WTC11 (cell line): Measurements from ENCODE around the gene FNIP2. TPM values are rescaled to one million over a fixed set of nuclear protein-coding genes. Genes with fewer than 3 reads are reported as not detected.

Experiments
- ATAC-seq: fragments of 200-7000 bp; cut with Tn5 transposase; 2 replicates; pipeline ENCODE4 v1.10.0; 2021; ENCODE audit warnings: mild to moderate bottlenecking, moderate library complexity
- CTCF ChIA-PET: fragments of 300-600 bp; sonication (Branson Sonifier 250); formaldehyde crosslinking; loops from one replicate; lab custom pipeline; 2021; ENCODE audit warnings: antibody characterized with exemption; lab: Charles Lee
- POLR2A ChIA-PET: fragments of 350-600 bp; sonication (Branson Sonifier 250); formaldehyde crosslinking; loops from one replicate; lab custom pipeline; 2021; ENCODE audit warnings: antibody characterized with exemption; lab: Charles Lee
- DNase-seq: peaks from one replicate; pipeline ENCODE4 v3.0.0; 2021; ENCODE audit warnings: low spot score
- H3K27ac Mint-ChIP-seq: 2 replicates; pipeline ENCODE4 v1.8.0; 2021; ENCODE audit warnings: mixed read lengths
- H3K27me3 Mint-ChIP-seq: 2 replicates; pipeline ENCODE4 v1.8.0; 2021; ENCODE audit warnings: low read depth, mild to moderate bottlenecking, moderate library complexity, mixed read lengths
- H3K36me3 Mint-ChIP-seq: 2 replicates; pipeline ENCODE4 v1.8.0; 2021; ENCODE audit warnings: mixed read lengths
- H3K4me1 Mint-ChIP-seq: 2 replicates; pipeline ENCODE4 v1.8.0; 2022; ENCODE audit warnings: mixed read lengths
- H3K4me3 Mint-ChIP-seq: 2 replicates; pipeline ENCODE4 v1.8.0; 2021; ENCODE audit warnings: mild to moderate bottlenecking, moderate library complexity, mixed read lengths
- H3K9me3 Mint-ChIP-seq: 2 replicates; pipeline ENCODE4 v1.8.0; 2021; ENCODE audit warnings: mixed read lengths
- ATF1 ChIP-seq: sonication (generic); formaldehyde crosslinking; IDR thresholded peaks from 2 replicates; pipeline ENCODE4 v1.8.1; 2023; ENCODE audit warnings: mild to moderate bottlenecking, moderate library complexity, missing genetic modification reagents
- ELF4 ChIP-seq: sonication (generic); formaldehyde crosslinking; IDR thresholded peaks from 2 replicates; pipeline ENCODE4 v1.8.1; 2022; ENCODE audit warnings: low read depth, mild to moderate bottlenecking, moderate library complexity, missing genetic modification reagents
- IRF2 ChIP-seq: sonication (generic); formaldehyde crosslinking; IDR thresholded peaks from 2 replicates; pipeline ENCODE4 v1.8.0; 2022; ENCODE audit warnings: low read depth, missing genetic modification reagents, borderline replicate concordance
- MYBL2 ChIP-seq: sonication (generic); formaldehyde crosslinking; IDR thresholded peaks from 2 replicates; pipeline ENCODE4 v1.8.1; 2023; ENCODE audit warnings: mild to moderate bottlenecking, moderate library complexity, missing genetic modification reagents
- NFATC4 ChIP-seq: fragments of 250-450 bp; sonication (Bioruptor Pico); IDR thresholded peaks from 2 replicates; pipeline ENCODE4 v1.9.0; 2021; ENCODE audit warnings: mild to moderate bottlenecking
- SMAD3 ChIP-seq: sonication (generic); formaldehyde crosslinking; IDR thresholded peaks from 2 replicates; pipeline ENCODE4 v1.8.0; 2022; ENCODE audit warnings: missing genetic modification reagents, mild to moderate bottlenecking, borderline replicate concordance
- SOX15 ChIP-seq: fragments of 250-450 bp; sonication (Bioruptor Pico); IDR thresholded peaks from 2 replicates; pipeline ENCODE4 v1.9.0; 2021; ENCODE audit warnings: mild to moderate bottlenecking
- ZBTB21 ChIP-seq: sonication (generic); formaldehyde crosslinking; IDR thresholded peaks from 2 replicates; pipeline ENCODE4 v1.8.1; 2023; ENCODE audit warnings: mild to moderate bottlenecking, missing genetic modification reagents, borderline replicate concordance
- total RNA-seq: library from RNA; stranded (reverse); gene quantifications from 3 replicates; pipeline ENCODE4 v1.2.3, GENCODE V29; 2021
- TF ChIP-seq, protein P1 (sequence below): sonication (generic); formaldehyde crosslinking; IDR thresholded peaks from 2 replicates; pipeline ENCODE4 v1.8.0; 2022; ENCODE audit warnings: mild to moderate bottlenecking, missing genetic modification reagents
- TF ChIP-seq, protein P2 (sequence below): fragments of 250-450 bp; sonication (Bioruptor Pico); IDR thresholded peaks from 2 replicates; pipeline ENCODE4 v1.9.0; 2021; ENCODE audit warnings: mild to moderate bottlenecking, borderline replicate concordance
- TF ChIP-seq, protein P3 (sequence below): sonication (generic); formaldehyde crosslinking; conservative IDR thresholded peaks from 2 replicates; pipeline ENCODE4 v1.8.1; 2023; ENCODE audit warnings: mild to moderate bottlenecking, low read depth, missing genetic modification reagents, moderate library complexity
- TF ChIP-seq, protein P4 (sequence below): fragments of 250-450 bp; sonication (Bioruptor Pico); IDR thresholded peaks from 2 replicates; pipeline ENCODE4 v1.8.0; 2021; ENCODE audit warnings: mild to moderate bottlenecking
- TF ChIP-seq, protein P5 (sequence below): fragments of 250-450 bp; sonication (Bioruptor Pico); IDR thresholded peaks from 2 replicates; pipeline ENCODE4 v1.9.0; 2021; ENCODE audit warnings: moderate library complexity, mild to moderate bottlenecking, inconsistent platforms, borderline replicate concordance
- TF ChIP-seq, protein P6 (sequence below): sonication (generic); formaldehyde crosslinking; IDR thresholded peaks from 2 replicates; pipeline ENCODE4 v1.8.1; 2023; ENCODE audit warnings: mild to moderate bottlenecking, missing genetic modification reagents
- TF ChIP-seq, protein P7 (sequence below): sonication (generic); formaldehyde crosslinking; IDR thresholded peaks from 2 replicates; pipeline ENCODE4 v1.8.1; 2022; ENCODE audit warnings: mild to moderate bottlenecking, missing genetic modification reagents, moderate library complexity, borderline replicate concordance
- TF ChIP-seq, protein P8 (sequence below): sonication (generic); formaldehyde crosslinking; IDR thresholded peaks from 2 replicates; pipeline ENCODE4 v1.8.1; 2022; ENCODE audit warnings: low read depth, mild to moderate bottlenecking, moderate library complexity, missing genetic modification reagents, borderline replicate concordance
- TF ChIP-seq, protein P9 (sequence below): fragments of 250-450 bp; sonication (Bioruptor Pico); IDR thresholded peaks from 2 replicates; pipeline ENCODE4 v1.9.0; 2021; ENCODE audit warnings: mild to moderate bottlenecking

The FNIP2 gene
- total RNA-seq, 1 experiment from 2014 or later, result 8.6 TPM

DNA sequence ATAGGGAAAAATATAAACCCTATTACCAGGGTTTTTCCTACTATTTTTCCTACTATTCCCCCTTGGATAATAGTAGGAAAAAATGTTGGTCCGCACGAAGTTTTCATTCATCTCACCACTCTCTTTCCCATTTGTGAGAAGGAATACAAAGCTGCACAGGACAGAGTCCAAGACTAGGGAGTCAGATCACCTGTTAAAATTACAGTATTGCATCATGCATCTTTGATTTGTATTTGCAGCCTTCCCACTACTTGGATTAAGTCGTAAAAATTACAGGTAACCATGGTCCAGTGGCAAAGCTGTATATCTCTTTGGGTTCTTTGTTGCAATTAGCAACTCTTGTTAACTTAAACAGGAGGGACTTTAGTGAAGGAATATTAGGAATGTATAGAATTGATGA is 121.5 kb downstream of the FNIP2 start (continued):
- no peak for TF ChIP-seq SMAD3 (CRISPR knock-in tag)
- TF ChIP-seq, protein P1, sequence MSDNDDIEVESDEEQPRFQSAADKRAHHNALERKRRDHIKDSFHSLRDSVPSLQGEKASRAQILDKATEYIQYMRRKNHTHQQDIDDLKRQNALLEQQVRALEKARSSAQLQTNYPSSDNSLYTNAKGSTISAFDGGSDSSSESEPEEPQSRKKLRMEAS, result no peak
- TF ChIP-seq, protein P2, sequence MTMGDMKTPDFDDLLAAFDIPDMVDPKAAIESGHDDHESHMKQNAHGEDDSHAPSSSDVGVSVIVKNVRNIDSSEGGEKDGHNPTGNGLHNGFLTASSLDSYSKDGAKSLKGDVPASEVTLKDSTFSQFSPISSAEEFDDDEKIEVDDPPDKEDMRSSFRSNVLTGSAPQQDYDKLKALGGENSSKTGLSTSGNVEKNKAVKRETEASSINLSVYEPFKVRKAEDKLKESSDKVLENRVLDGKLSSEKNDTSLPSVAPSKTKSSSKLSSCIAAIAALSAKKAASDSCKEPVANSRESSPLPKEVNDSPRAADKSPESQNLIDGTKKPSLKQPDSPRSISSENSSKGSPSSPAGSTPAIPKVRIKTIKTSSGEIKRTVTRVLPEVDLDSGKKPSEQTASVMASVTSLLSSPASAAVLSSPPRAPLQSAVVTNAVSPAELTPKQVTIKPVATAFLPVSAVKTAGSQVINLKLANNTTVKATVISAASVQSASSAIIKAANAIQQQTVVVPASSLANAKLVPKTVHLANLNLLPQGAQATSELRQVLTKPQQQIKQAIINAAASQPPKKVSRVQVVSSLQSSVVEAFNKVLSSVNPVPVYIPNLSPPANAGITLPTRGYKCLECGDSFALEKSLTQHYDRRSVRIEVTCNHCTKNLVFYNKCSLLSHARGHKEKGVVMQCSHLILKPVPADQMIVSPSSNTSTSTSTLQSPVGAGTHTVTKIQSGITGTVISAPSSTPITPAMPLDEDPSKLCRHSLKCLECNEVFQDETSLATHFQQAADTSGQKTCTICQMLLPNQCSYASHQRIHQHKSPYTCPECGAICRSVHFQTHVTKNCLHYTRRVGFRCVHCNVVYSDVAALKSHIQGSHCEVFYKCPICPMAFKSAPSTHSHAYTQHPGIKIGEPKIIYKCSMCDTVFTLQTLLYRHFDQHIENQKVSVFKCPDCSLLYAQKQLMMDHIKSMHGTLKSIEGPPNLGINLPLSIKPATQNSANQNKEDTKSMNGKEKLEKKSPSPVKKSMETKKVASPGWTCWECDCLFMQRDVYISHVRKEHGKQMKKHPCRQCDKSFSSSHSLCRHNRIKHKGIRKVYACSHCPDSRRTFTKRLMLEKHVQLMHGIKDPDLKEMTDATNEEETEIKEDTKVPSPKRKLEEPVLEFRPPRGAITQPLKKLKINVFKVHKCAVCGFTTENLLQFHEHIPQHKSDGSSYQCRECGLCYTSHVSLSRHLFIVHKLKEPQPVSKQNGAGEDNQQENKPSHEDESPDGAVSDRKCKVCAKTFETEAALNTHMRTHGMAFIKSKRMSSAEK (CRISPR knock-in tag), result no peak
- TF ChIP-seq, protein P3, sequence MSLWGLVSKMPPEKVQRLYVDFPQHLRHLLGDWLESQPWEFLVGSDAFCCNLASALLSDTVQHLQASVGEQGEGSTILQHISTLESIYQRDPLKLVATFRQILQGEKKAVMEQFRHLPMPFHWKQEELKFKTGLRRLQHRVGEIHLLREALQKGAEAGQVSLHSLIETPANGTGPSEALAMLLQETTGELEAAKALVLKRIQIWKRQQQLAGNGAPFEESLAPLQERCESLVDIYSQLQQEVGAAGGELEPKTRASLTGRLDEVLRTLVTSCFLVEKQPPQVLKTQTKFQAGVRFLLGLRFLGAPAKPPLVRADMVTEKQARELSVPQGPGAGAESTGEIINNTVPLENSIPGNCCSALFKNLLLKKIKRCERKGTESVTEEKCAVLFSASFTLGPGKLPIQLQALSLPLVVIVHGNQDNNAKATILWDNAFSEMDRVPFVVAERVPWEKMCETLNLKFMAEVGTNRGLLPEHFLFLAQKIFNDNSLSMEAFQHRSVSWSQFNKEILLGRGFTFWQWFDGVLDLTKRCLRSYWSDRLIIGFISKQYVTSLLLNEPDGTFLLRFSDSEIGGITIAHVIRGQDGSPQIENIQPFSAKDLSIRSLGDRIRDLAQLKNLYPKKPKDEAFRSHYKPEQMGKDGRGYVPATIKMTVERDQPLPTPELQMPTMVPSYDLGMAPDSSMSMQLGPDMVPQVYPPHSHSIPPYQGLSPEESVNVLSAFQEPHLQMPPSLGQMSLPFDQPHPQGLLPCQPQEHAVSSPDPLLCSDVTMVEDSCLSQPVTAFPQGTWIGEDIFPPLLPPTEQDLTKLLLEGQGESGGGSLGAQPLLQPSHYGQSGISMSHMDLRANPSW (CRISPR knock-in tag), result no peak
- TF ChIP-seq IRF2, result no peak
- TF ChIP-seq, protein P4, sequence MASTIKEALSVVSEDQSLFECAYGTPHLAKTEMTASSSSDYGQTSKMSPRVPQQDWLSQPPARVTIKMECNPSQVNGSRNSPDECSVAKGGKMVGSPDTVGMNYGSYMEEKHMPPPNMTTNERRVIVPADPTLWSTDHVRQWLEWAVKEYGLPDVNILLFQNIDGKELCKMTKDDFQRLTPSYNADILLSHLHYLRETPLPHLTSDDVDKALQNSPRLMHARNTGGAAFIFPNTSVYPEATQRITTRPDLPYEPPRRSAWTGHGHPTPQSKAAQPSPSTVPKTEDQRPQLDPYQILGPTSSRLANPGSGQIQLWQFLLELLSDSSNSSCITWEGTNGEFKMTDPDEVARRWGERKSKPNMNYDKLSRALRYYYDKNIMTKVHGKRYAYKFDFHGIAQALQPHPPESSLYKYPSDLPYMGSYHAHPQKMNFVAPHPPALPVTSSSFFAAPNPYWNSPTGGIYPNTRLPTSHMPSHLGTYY (CRISPR knock-in tag), result no peak
- TF ChIP-seq ZBTB21 (CRISPR knock-in tag), result no peak

DNA sequence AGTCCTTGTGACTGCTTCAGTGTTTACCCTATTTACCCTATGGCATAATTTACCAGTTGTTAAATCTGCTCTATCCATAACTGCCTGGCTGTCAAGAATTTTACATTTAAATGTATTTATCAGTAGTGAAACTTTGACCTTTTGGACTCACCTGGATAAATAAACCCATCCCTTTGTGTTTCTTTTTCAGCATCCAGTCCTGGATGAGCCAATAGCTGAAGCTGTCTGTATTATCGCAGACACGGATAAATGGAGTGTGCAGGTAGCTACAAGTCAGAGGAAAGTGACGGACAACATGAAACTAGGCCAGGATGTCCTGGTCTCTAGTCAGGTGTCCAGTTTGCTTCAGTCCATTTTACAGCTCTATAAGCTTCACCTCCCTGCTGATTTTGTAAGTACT is 122.4 kb downstream of the FNIP2 start:
- CTCF ChIA-PET, result no interaction called here
- Mint-ChIP-seq H3K9me3 (no peaks in the 10 kb centered on the region), H3K4me3 (no peak overlapping the region), H3K36me3 (peaks cover 2% of the 10 kb centered on the region; the same call in 1 of the 2 replicates), H3K27ac (no peak overlapping the region), H3K4me1 (peaks cover 33% of the 10 kb centered on the region), H3K27me3 (no peaks in the 10 kb centered on the region)
- POLR2A ChIA-PET, result no interaction called here
- ATAC-seq (no peak), DNase-seq (no peak)
- TF ChIP-seq SOX15 (no peak), ATF1 (CRISPR knock-in tag) (no peak), NFATC4 (CRISPR knock-in tag) (no peak), ELF4 (no peak), MYBL2 (CRISPR knock-in tag) (no peak)
- TF ChIP-seq, protein P5, sequence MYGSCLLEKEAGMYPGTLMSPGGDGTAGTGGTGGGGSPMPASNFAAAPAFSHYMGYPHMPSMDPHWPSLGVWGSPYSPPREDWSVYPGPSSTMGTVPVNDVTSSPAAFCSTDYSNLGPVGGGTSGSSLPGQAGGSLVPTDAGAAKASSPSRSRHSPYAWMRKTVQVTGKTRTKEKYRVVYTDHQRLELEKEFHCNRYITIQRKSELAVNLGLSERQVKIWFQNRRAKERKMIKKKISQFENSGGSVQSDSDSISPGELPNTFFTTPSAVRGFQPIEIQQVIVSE (CRISPR knock-in tag), result no peak
- TF ChIP-seq, protein P6, sequence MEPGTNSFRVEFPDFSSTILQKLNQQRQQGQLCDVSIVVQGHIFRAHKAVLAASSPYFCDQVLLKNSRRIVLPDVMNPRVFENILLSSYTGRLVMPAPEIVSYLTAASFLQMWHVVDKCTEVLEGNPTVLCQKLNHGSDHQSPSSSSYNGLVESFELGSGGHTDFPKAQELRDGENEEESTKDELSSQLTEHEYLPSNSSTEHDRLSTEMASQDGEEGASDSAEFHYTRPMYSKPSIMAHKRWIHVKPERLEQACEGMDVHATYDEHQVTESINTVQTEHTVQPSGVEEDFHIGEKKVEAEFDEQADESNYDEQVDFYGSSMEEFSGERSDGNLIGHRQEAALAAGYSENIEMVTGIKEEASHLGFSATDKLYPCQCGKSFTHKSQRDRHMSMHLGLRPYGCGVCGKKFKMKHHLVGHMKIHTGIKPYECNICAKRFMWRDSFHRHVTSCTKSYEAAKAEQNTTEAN, result no peak
- TF ChIP-seq, protein P7, sequence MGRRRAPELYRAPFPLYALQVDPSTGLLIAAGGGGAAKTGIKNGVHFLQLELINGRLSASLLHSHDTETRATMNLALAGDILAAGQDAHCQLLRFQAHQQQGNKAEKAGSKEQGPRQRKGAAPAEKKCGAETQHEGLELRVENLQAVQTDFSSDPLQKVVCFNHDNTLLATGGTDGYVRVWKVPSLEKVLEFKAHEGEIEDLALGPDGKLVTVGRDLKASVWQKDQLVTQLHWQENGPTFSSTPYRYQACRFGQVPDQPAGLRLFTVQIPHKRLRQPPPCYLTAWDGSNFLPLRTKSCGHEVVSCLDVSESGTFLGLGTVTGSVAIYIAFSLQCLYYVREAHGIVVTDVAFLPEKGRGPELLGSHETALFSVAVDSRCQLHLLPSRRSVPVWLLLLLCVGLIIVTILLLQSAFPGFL, result no peak
- TF ChIP-seq, protein P8, sequence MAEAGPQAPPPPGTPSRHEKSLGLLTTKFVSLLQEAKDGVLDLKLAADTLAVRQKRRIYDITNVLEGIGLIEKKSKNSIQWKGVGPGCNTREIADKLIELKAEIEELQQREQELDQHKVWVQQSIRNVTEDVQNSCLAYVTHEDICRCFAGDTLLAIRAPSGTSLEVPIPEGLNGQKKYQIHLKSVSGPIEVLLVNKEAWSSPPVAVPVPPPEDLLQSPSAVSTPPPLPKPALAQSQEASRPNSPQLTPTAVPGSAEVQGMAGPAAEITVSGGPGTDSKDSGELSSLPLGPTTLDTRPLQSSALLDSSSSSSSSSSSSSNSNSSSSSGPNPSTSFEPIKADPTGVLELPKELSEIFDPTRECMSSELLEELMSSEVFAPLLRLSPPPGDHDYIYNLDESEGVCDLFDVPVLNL, result no peak
- TF ChIP-seq, protein P9, sequence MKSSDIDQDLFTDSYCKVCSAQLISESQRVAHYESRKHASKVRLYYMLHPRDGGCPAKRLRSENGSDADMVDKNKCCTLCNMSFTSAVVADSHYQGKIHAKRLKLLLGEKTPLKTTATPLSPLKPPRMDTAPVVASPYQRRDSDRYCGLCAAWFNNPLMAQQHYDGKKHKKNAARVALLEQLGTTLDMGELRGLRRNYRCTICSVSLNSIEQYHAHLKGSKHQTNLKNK (CRISPR knock-in tag), result no peak
